K562 (cell line): ENCODE data around the gene KCNMB2.

Experiments used
- CREB1 ChIP-seq, 2 experiments: sonication (generic) in 1 of 2; formaldehyde crosslinking in 1 of 2; IDR thresholded peaks; 2 replicates each; pipeline versions ENCODE4 v1.6.1 to v1.8.0; 2012 to 2022; ENCODE audit warnings: inconsistent platforms in 1 of 2, mild to moderate bottlenecking in 1 of 2, missing genetic modification reagents in 1 of 2, moderate library complexity in 1 of 2
- EP300 ChIP-seq: IDR thresholded peaks from 2 replicates; pipeline ENCODE4 v1.6.1; 2012; ENCODE audit warnings: low read length, improper control_type of control experiment
- FIP1L1 ChIP-seq: fragments of 200-400 bp; formaldehyde crosslinking; IDR thresholded peaks from 2 replicates; pipeline ENCODE4 v1.6.1; 2018; ENCODE audit warnings: mild to moderate bottlenecking, low read depth, low read length; ENCODE audit not compliant: poor library complexity, severe bottlenecking
- GABPB1 ChIP-seq: sonication (generic); formaldehyde crosslinking; IDR thresholded peaks from 2 replicates; pipeline ENCODE4 v1.8.0; 2022; ENCODE audit warnings: mild to moderate bottlenecking, missing genetic modification reagents
- HMGN3 ChIP-seq: IDR thresholded peaks from 2 replicates; pipeline ENCODE4 v1.6.1; 2011; ENCODE audit warnings: borderline replicate concordance, low read depth, mild to moderate bottlenecking, mixed read lengths, low read length; ENCODE audit not compliant: insufficient read length; ENCODE audit errors: extremely low read depth
- POLR2H ChIP-seq: IDR thresholded peaks from 2 replicates; pipeline ENCODE4 v1.6.1; 2016; ENCODE audit warnings: missing genetic modification characterization, low read depth, mild to moderate bottlenecking, control low read depth, missing compliant biosample characterization, moderate library complexity
- U2AF2 ChIP-seq: fragments of 200-400 bp; formaldehyde crosslinking; optimal IDR thresholded peaks from 2 replicates; pipeline ENCODE3; 2017; ENCODE audit warnings: low read depth, mild to moderate bottlenecking, low read length
- ZNF263 ChIP-seq: sonication (generic); formaldehyde crosslinking; IDR thresholded peaks from 2 replicates; pipeline ENCODE4 v1.8.0; 2022; ENCODE audit warnings: mild to moderate bottlenecking, missing genetic modification reagents, borderline replicate concordance
- ZNF512 ChIP-seq: IDR thresholded peaks from 2 replicates; pipeline ENCODE4 v1.6.1; 2016; ENCODE audit warnings: missing genetic modification characterization, missing compliant biosample characterization
- TF ChIP-seq, protein P1 (sequence below), 3 experiments: IDR thresholded peaks in 2 of 3; conservative IDR thresholded peaks in 1 of 3; 2 replicates each; pipeline ENCODE4 v1.5.1; 2011 to 2012; ENCODE audit warnings: low read length in 3 of 3, mild to moderate bottlenecking in 3 of 3, control low read depth in 2 of 3, improper control_type of control experiment in 1 of 3, inconsistent platforms in 1 of 3, low read depth in 1 of 3, mixed read lengths in 1 of 3, moderate library complexity in 1 of 3; ENCODE audit not compliant: insufficient read depth in 2 of 3
- TF ChIP-seq, protein P2 (sequence below): fragments of 250-450 bp; sonication (Bioruptor Pico); IDR thresholded peaks from 2 replicates; pipeline ENCODE4 v1.8.0; 2022; ENCODE audit warnings: moderate library complexity, mild to moderate bottlenecking, inconsistent platforms

- TF ChIP-seq EP300 (no peak), ZNF263 (CRISPR knock-in tag) (no peak), U2AF2 (no peak), GABPB1 (CRISPR knock-in tag) (no peak), HMGN3 (no peak), POLR2H (tag) (no peak), CREB1 (IDR thresholded peaks at IDR 0.05) (no peak), CREB1 (CRISPR knock-in tag; IDR thresholded peaks at IDR 0.05) (no peak), FIP1L1 (no peak), ZNF512 (tag) (no peak)
- TF ChIP-seq, protein P1, sequence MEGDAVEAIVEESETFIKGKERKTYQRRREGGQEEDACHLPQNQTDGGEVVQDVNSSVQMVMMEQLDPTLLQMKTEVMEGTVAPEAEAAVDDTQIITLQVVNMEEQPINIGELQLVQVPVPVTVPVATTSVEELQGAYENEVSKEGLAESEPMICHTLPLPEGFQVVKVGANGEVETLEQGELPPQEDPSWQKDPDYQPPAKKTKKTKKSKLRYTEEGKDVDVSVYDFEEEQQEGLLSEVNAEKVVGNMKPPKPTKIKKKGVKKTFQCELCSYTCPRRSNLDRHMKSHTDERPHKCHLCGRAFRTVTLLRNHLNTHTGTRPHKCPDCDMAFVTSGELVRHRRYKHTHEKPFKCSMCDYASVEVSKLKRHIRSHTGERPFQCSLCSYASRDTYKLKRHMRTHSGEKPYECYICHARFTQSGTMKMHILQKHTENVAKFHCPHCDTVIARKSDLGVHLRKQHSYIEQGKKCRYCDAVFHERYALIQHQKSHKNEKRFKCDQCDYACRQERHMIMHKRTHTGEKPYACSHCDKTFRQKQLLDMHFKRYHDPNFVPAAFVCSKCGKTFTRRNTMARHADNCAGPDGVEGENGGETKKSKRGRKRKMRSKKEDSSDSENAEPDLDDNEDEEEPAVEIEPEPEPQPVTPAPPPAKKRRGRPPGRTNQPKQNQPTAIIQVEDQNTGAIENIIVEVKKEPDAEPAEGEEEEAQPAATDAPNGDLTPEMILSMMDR (IDR thresholded peaks at IDR 0.05 in 2 of 3, conservative IDR thresholded peaks at IDR 0.05 in 1 of 3; ENCODE audit: insufficient read depth in 2 of 3, low read depth in 1 of 3, low read length in 3 of 3): no peak
- TF ChIP-seq, protein P2, sequence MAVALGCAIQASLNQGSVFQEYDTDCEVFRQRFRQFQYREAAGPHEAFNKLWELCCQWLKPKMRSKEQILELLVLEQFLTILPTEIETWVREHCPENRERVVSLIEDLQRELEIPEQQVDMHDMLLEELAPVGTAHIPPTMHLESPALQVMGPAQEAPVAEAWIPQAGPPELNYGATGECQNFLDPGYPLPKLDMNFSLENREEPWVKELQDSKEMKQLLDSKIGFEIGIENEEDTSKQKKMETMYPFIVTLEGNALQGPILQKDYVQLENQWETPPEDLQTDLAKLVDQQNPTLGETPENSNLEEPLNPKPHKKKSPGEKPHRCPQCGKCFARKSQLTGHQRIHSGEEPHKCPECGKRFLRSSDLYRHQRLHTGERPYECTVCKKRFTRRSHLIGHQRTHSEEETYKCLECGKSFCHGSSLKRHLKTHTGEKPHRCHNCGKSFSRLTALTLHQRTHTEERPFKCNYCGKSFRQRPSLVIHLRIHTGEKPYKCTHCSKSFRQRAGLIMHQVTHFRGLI (CRISPR knock-in tag): no peak
Observed at GRCh38 chr3:178588628-178589027, 52.4 kb downstream of the KCNMB2 start.
